HG02885 (cell line): ENCODE results near the gene CORO1A.
"Not testable (repeated sequence)": the region's sequence is repeated elsewhere in the genome, so short reads cannot be mapped to it uniquely, and the experiment has no call there.

Source experiments
- ATAC-seq: cut with Tn5 transposase; IDR thresholded peaks from one replicate; pipeline ENCODE4 v1.9.1; 2021; ENCODE audit warnings: mild to moderate bottlenecking; ENCODE audit not compliant: unreplicated experiment, poor library complexity

The CORO1A gene

DNA sequence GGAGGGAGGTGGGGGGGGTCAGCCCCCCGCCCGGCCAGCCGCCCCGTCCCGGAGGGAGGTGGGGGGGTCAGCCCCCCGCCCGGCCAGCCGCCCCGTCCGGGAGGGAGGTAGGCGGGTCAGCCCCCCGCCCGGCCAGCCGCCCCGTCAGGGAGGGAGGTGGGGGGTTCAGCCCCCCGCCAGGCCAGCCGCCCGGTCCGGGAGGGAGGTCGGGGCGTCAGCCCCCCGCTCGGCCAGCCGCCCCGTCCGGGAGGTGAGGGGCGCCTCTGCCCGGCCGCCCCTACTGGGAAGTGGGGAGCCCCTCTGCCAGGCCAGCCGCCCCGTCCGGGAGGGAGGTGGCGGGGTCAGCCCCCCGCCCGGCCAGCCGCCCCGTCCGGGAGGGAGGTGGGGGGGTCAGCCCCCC is 14.0 kb upstream of the CORO1A start:
- ATAC-seq = not testable (repeated sequence)

DNA sequence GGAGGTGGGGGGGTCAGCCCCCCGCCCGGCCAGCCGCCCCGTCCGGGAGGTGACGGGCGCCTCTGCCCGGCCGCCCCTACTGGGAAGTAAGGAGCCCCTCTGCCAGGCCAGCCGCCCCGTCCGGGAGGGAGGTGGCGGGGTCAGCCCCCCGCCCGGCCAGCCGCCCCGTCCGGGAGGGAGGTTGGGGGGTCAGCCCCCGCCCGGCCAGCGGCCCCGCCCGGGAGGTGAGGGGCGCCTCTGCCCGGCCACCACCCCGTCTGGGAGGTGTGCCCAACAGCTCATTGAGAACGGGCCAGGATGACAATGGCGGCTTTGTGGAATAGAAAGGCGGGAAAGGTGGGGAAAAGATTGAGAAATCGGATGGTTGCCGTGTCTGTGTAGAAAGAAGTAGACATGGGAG is 13.3 kb upstream of the CORO1A start:
- not testable (repeated sequence) for ATAC-seq

DNA sequence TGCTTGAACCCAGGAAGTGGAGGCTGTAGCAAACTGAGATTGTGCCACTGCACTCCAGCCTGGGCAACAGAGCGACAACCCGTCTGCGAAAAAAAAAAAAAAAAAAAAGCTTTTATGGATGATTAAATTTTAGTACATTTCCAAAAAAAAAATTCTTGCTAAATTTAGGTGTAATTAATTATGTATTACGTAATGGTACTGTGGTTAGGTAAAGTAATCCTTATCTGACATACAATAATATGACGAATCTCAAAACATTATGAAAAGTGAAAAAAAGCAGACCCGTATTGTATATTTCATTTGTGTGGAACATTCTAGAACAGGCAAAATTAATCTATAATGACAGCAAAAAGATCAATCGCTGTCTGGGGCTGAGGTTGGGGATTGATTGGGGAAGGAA is 10.3 kb upstream of the CORO1A start:
- no peak for ATAC-seq

DNA sequence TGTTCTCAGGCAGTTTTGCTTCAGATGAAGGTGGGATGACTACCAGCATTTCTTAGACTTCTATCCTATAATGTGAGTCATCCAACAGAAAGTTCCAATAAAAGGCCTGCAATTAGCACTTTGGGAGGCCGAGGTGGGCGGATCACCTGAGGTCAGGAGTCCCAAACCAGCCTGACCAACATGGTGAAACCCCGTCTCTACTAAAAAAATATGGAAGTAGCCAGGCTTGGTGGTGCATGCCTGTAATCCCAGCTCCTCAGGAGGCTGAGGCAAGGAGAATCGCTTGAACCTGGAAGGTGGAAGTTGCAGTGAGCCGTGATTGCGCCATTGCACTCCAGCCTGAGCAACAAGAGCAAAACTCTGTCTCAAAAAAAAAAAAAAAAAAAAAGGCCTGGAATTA is 6.5 kb upstream of the CORO1A start:
- ATAC-seq = not testable (repeated sequence)

DNA sequence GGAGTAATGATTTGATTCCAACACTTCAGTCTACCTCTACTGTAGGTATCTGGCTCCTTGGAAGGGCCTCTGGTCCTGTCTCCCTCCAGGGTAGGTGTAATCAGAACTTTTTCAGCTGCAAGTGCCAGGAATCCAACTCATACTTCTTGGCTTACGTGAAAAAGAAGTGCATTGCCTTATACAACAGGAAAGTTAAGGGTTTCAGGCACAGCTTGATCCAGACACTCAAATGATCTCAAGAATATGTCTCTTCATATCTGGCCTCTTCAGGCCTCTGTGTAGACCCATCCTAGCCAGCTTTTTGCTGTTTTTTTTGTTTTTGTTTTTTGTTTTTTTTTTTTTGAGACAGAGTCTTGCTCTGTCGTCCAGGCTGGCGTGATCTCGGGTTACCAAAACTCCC is 4.2 kb upstream of the CORO1A start:
- no peak for ATAC-seq

DNA sequence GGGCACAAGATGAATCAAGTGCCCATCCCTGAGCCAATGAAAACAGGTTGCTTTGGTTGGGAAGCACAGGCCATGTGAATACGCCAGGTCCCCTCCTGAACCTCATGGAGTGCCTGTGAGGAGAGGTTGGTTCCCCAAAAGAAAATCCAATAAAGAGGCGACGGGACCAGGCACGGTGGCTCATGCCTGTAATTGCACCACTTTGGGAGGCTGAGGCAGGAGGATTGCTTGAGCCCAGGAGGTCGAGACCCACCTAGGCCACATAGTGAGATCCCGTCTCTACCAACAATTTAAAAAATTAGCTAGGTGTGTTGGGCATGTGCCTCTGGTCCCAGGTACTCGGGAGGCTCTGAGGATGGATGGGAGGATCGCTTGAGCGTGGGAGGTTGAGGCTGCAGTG is 3.5 kb upstream of the CORO1A start:
- ATAC-seq = no peak

DNA sequence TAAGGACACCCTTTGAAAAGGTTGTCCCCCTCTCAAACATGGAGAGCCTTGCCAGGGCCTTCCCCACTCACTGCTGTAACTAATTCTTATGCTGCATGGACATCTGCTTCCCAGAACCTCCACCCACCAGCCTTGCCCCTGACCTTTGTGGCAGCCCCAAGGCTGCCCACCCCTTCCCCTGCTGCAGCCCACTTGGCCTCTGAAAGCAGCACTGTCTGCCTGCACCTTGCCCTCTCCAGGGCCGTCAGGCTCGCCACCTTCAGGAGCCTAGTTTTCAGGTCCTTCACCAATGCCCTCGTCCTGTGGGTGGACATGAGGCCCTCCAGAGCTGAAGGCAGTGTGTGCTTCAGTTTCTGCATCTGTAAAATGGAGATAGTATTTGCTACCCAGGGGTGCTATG is 2.7 kb upstream of the CORO1A start:
- ATAC-seq = no peak

DNA sequence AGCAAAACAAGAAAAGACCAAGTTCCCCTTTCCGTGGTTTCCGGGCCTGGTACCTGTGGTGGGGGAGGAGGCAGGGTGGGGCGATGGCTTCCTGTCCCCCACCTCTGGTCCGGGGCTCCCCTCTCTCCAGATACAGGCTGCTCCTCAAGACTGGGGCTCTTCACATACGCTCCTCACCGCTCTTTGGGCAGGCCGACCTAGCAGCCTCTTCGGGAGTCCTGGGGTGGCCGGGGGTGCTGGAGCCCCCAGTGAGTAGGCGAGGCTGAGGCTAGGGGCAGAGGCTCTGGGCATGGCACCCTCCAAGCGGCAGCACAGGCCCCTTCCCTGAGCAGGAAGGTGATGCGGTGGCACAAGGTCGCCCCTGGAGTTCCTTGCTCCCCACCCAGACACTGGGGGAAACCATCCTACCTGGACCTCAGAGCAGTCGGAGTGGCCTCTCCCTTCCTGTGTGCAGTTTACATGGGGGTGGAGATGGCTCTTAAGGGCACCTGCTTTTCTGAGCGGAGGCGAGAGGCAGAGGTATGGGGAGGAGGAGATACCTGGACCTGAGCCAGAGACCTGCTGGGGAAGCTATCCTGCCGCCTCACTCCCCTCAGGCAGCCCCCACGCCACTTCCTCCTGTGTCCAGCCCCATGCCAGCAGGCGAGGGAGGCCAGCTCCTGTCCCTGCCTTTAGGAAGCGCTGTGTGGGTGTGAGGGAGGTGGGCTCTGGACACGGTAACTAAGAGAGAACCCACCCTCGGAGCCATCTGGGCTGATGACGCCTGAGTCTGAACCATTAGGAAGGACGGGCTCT is 891 bp downstream of the CORO1A start:
- peak; percentile 2 for ATAC-seq

DNA sequence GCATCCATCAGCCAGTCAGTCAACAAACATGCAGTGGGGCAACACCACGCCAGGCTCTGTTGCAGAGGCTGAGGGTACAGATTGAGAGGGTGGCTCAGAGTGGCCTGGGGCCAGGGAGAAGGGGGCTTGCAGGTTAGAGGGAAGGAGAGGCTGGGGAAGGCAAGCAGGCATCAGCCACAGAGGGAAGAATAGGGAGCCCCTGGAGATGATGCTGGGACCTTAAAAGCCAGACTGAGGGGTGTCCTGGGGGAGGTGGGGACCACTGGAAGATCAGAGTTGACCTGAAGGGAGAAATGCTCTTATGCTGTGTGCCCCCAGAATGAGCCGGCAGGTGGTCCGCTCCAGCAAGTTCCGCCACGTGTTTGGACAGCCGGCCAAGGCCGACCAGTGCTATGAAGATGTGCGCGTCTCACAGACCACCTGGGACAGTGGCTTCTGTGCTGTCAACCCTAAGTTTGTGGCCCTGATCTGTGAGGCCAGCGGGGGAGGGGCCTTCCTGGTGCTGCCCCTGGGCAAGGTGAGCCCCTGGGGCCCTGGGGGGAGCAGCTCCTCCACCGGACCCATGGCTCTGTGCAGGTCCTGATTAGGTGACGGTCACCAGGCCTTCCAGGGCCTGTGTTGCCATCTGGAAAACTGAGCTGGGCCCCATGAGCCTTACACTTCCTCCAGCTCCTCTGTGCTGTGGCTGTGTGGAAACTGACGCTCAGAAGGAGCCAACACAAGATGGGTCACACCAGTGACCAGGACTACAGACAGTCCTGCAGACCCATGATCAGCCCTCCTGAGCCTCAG is 1.7 kb downstream of the CORO1A start:
- ATAC-seq = no peak

DNA sequence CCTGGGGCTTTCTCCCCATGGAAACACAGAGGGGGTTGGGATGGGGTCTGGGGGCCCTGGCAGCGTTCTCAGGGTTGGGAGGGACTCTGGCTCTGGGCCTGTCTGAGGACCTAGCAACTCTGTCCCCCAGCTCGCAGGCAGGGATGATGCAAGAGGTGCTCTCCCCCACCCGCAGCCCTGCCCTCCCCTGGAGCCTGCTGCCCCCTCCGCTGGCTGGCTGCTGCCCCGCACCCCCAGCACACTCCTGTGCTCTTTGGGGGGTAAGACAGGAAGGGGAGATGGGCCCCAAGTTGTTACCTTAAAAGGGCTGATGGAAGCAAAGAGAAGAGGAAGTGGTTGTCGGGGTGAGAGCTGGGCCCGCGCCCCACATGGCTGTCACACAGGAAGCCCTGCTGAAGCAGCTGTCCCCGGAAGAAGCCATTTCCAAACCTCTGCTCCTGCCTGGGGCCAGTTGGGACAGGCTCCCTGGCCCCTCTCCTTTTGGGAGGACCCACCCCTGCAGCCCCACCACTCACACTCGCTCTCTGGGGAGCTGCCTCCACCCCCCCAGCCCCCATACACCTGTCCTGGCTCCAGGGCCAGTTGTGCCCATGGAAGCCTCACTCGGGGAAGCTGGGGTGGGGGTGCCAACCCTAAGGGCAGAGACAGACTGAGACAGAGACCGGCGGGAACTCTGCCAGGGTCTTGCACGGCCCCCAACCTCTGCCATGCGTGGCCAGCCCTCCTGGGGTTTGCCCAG is 2.5 kb downstream of the CORO1A start:
- no peak for ATAC-seq

DNA sequence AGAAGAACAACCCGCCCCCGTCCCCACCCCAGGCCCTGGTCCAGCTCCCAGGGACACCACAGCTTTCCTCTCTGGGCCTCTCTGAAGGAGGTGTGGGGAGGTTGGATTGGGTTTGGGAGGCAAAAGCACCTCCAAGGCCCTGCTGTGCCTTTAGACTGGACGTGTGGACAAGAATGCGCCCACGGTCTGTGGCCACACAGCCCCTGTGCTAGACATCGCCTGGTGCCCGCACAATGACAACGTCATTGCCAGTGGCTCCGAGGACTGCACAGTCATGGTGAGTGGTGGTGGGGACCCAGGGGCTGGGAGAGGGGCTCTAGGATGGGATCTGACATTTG is 3.0 kb downstream of the CORO1A start:
- ATAC-seq = no peak

DNA sequence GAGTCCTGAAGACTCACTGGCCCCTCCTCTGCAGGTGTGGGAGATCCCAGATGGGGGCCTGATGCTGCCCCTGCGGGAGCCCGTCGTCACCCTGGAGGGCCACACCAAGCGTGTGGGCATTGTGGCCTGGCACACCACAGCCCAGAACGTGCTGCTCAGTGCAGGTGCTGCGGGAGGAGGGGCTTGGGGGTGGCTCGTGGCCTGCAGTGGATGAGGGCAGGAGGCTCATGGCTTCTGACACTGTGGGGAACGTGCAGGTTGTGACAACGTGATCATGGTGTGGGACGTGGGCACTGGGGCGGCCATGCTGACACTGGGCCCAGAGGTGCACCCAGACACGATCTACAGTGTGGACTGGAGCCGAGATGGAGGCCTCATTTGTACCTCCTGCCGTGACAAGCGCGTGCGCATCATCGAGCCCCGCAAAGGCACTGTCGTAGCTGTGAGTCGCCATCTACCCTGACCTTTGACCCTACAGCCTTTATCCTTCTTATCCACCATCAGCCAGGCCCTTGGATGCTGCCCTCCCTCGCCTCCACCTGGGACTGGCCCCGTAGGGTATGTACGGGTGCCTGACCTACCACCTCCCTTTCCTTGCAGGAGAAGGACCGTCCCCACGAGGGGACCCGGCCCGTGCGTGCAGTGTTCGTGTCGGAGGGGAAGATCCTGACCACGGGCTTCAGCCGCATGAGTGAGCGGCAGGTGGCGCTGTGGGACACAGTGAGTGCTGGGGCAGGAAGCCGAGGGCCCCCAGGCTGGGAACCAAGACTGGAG is 3.6 kb downstream of the CORO1A start:
- no peak for ATAC-seq

DNA sequence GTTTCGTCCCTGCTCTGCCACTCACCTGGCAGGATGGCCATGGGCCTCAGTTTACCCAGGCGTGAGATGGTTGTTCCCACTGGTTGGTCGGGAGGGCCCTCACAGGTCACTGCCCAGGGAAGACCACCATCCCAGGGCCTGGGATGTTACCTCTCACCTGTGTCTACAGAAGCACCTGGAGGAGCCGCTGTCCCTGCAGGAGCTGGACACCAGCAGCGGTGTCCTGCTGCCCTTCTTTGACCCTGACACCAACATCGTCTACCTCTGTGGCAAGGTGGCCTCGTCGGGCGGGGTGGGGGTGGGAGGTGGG is 4.1 kb downstream of the CORO1A start:
- ATAC-seq = no peak

DNA sequence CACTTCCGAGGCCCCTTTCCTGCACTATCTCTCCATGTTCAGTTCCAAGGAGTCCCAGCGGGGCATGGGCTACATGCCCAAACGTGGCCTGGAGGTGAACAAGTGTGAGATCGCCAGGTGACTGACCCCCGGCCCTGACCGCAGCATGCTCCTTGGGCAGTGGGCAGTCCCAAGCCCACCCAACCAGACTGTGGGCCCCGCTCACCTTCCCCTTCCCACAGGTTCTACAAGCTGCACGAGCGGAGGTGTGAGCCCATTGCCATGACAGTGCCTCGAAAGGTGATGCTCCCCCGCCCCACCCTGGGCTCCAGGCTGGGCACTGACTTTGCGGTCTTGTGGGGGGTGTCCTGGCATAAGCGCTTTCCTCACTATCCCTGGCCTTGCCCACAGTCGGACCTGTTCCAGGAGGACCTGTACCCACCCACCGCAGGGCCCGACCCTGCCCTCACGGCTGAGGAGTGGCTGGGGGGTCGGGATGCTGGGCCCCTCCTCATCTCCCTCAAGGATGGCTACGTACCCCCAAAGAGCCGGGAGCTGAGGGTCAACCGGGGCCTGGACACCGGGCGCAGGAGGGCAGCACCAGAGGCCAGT is 4.7 kb downstream of the CORO1A start:
- ATAC-seq = no peak

DNA sequence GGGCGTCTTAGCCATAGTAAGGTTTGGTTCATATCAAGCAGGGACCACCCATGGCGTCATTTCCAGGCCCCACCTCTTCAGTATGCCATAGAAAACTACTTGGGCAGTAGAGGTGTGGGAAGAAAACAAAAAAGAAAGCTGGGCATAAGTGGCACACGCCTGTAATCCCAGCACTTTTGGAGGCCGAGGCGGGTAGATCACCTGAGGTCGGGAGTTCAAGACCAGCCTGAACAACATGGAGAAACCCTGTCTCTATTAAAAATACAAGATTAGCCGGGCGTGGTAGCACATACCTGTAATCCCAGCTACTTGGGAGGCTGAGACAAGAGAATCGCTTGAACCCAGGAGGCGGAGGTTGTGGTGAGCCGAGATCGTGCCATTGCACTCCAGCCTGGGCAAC is 7.8 kb downstream of the CORO1A start:
- ATAC-seq = not testable (repeated sequence)

DNA sequence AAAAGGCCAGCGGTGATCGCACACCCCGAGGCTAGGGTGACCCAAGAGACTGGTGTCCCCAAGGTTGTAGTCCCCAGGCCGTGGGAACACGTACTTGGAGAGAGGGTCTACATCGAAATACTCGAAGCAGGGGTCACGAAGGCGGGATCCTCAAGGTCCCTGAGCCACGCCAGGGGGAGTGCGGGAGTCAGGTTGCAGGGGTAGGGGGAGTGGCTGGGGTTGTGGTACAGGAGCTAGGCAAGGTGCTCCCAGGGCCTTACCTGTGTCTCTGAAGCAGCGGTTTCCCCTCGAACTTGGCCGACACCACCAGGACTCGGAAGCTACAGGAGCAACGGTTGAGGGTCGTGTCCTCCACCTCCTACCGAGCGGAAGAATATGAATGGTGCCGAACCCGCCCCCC is 9.7 kb downstream of the CORO1A start:
- ATAC-seq = not testable (repeated sequence)

DNA sequence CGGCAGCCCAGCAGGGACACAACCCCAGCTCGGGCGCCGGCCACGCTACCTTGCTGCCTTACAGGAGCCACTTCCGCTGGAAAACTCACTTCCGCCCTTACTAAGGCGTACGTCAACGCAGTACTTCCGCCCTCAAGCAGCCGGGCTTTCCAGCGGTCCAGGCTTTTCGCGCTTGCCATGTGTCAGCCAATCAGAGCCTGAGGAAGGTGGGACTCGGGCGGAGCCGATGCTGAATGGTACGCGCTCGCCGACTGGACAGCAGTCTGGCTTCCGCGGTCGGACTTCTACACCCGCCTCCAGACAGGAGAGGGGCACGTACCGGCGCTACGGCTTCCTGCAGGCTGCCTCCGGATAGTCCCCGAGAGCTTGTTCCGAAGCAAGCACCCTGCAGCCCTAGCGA is 10.2 kb downstream of the CORO1A start, which contains the start of the genes BOLA2B and SLX1A:
Gene BOLA2B, minus strand, starts transcription at position 52 of the 400 bp plus-strand sequence. CDS start 71 bp downstream, outside the sequence.
Gene SLX1A, plus strand, starts transcription at position 261 of the 400 bp plus-strand sequence. CDS start 210 bp downstream, outside the sequence.
- ATAC-seq = peak; percentile 89

DNA sequence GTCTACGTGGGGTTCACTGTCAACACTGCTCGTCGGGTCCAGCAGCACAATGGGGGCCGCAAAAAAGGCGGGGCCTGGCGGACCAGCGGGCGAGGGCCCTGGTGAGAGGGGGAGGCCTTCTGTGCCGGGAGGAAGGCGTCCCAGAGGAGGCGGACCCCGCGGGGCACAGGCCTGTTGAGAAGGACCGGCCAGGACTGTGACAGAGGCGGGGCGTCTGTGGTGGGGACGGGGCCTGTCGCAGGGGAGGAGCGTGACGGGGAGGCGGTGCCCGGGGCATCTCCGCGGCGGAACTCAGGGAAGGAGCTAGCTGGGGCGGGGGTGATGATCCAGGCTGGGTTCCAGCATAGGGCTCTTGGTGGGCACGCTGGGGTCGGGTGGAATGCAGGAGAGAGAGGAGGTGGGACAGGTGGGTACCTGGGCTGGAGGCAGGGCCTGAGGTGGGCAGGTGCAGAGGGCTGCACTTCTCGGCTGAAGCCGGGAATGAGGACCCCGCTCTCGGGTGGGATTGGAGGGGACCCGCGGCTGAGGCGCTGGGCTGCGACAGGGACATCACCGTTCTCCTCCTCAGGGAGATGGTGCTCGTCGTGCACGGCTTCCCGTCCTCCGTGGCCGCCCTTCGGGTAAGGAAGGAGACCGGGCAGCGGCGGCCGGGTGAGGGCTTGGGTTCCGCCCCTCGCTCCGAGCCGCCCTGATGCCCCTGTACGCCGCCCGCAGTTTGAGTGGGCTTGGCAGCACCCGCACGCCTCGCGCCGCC is 10.9 kb downstream of the CORO1A start:
- ATAC-seq = peak; percentile 63

DNA sequence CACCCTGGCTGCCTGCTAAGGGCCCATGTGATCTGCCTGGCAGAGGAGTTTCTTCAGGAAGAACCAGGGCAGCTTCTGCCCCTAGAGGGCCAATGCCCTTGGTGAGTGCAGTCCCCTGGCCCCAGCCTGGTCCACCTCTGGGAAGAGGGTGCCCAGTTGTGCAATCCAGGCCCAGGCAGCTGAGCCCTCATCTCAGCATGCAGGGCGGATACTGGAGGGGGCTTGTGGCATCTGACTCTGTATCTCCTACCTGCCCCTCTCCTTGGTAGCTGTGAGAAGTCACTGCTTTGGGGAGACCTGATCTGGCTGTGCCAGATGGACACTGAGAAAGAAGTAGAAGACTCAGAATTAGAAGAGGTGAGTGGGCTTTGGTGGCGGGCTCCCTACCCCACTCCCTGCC is 13.6 kb downstream of the CORO1A start:
- not testable (repeated sequence) for ATAC-seq
